K562 (cell line): ENCODE data around the gene SPEG. TPM values are rescaled to one million over a fixed set of nuclear protein-coding genes. Genes with fewer than 3 reads are reported as not detected.

Experiments used
- ATAC-seq: fragments of 200-7000 bp; cut with Tn5 transposase; 3 replicates; pipeline ENCODE4 v1.9.1; 2020; ENCODE audit warnings: moderate library complexity
- BruUV-seq: library from RNA; stranded (reverse); fragments of 400-500 nt; replicated peaks from 2 replicates; lab custom pipeline; 2021; lab: Mats Ljungman, UMichigan
- CTCF ChIA-PET: fragments of 300-600 bp; formaldehyde crosslinking; extraction: SDS; loops from one replicate; lab custom pipeline; 2021; ENCODE audit warnings: low intra/inter-chr PET ratio; lab: Yijun Ruan, JAX
- POLR2A ChIA-PET: fragments of 300-600, 350-650 bp; sonication (Branson Sonifier 250); formaldehyde crosslinking; extraction: SDS; loops from one replicate; lab custom pipeline; 2021; ENCODE audit warnings: antibody characterized with exemption, inconsistent platforms; lab: Yijun Ruan, JAX
- DNase-seq, 4 experiments: peaks; one replicate each; pipeline versions ENCODE4 v3.0.0 to v3.0.0-alpha.2; 2011 to 2018; ENCODE audit warnings: low spot score in 3 of 4, mixed read lengths in 3 of 4; ENCODE audit errors: extremely low read depth in 1 of 4
- FAIRE-seq: peaks from 2 replicates; lab custom pipeline; 2011; peaks lifted over from hg19 to GRCh38; lab: Jason Lieb, UNC
- H2AFZ ChIP-seq: 2 replicates; pipeline ENCODE4 v1.6.0; 2011; ENCODE audit warnings: low read depth, low read length, control low read depth, inconsistent platforms
- H3K27ac ChIP-seq: fragments of 200-600 bp; 3 replicates; pipeline ENCODE4 v1.8.0; 2011; ENCODE audit warnings: low read depth, mild to moderate bottlenecking, control low read depth, inconsistent platforms, low read length, moderate library complexity, mixed read lengths; ENCODE audit errors: extremely low read depth
- H3K27me3 ChIP-seq, 2 experiments: fragments of 300-600 bp in 1 of 2; 2 replicates in 1 of 2; 3 replicates in 1 of 2; pipeline versions ENCODE4 v1.6.0 to v1.8.0; 2011; ENCODE audit warnings: inconsistent platforms in 2 of 2, low read length in 2 of 2, mild to moderate bottlenecking in 1 of 2, mixed read lengths in 1 of 2, moderate library complexity in 1 of 2; ENCODE audit not compliant: control insufficient read depth in 2 of 2, insufficient read depth in 2 of 2
- H3K36me3 ChIP-seq: fragments of 300-600 bp; 3 replicates; pipeline ENCODE4 v1.8.0; 2011; ENCODE audit warnings: mild to moderate bottlenecking, low read length, inconsistent platforms; ENCODE audit not compliant: control insufficient read depth, insufficient read depth
- H3K4me1 ChIP-seq, 2 experiments: fragments of 200-600 bp in 1 of 2; replicated peaks in 1 of 2; 2 replicates in 1 of 2; 3 replicates in 1 of 2; pipeline versions ENCODE4 v1.5.1 to v1.8.0; 2011; ENCODE audit warnings: inconsistent platforms in 2 of 2, low read length in 2 of 2, mild to moderate bottlenecking in 1 of 2, mixed read lengths in 1 of 2, moderate library complexity in 1 of 2; ENCODE audit not compliant: control insufficient read depth in 2 of 2, insufficient read depth in 2 of 2
- H3K4me2 ChIP-seq: 2 replicates; pipeline ENCODE4 v1.6.1; 2011; ENCODE audit warnings: low read length, control low read depth, inconsistent platforms, mixed read lengths; ENCODE audit not compliant: insufficient read depth
- H3K4me3 ChIP-seq: fragments of 200-600 bp; sonication (generic), shearing (Covaris generic); 2 replicates; pipeline ENCODE4 v1.5.1; 2016; ENCODE audit warnings: control low read depth, inconsistent platforms
- H3K79me2 ChIP-seq: fragments of 200-600 bp; 3 replicates; pipeline ENCODE4 v1.8.0; 2011; ENCODE audit warnings: low read length, inconsistent platforms; ENCODE audit not compliant: control insufficient read depth, insufficient read depth
- H3K9ac ChIP-seq, 2 experiments: 2 replicates each; pipeline versions ENCODE4 v1.6.0 to v1.6.1; 2011; ENCODE audit warnings: low read depth in 2 of 2, low read length in 2 of 2, control low read depth in 1 of 2, inconsistent platforms in 1 of 2, mild to moderate bottlenecking in 1 of 2, mixed read lengths in 1 of 2; ENCODE audit not compliant: insufficient read depth in 1 of 2
- H3K9me1 ChIP-seq: one replicate; pipeline ENCODE4 v1.6.0; 2011; ENCODE audit warnings: inconsistent platforms, mild to moderate bottlenecking, low read length, moderate library complexity; ENCODE audit not compliant: control insufficient read depth, insufficient read depth
- H3K9me3 ChIP-seq: replicated peaks from 2 replicates; pipeline ENCODE4 v1.5.1; 2011; ENCODE audit warnings: low read depth, low read length, inconsistent platforms; ENCODE audit not compliant: control insufficient read depth, insufficient read depth
- H4K20me1 ChIP-seq: replicated peaks from 2 replicates; pipeline ENCODE4 v1.6.1; 2011; ENCODE audit warnings: low read length, inconsistent platforms, mixed read lengths; ENCODE audit not compliant: control insufficient read depth, insufficient read depth
- BCL6 ChIP-seq: fragments of 250-450 bp; sonication (Bioruptor Pico); IDR thresholded peaks from 2 replicates; pipeline ENCODE4 v1.4.0; 2020
- CREBBP ChIP-seq: IDR thresholded peaks from one replicate; pipeline ENCODE4 v1.6.1; 2012; ENCODE audit warnings: low read depth, mild to moderate bottlenecking, control low read depth, inconsistent platforms, low read length
- FOXP1 ChIP-seq: sonication (generic); formaldehyde crosslinking; IDR thresholded peaks from 2 replicates; pipeline ENCODE4 v1.8.0; 2022; ENCODE audit warnings: mild to moderate bottlenecking, missing genetic modification reagents
- PYGO2 ChIP-seq: fragments of 450-650 bp; IDR thresholded peaks from 2 replicates; pipeline ENCODE4 v1.6.1; 2016; ENCODE audit warnings: mild to moderate bottlenecking, missing genetic modification characterization, moderate library complexity, missing compliant biosample characterization
- RBM15 ChIP-seq: fragments of 200-400 bp; formaldehyde crosslinking; IDR thresholded peaks from 2 replicates; pipeline ENCODE4 v1.6.1; 2018; ENCODE audit warnings: mild to moderate bottlenecking, low read length, moderate library complexity; ENCODE audit not compliant: insufficient read depth
- RBM34 ChIP-seq: fragments of 200-400 bp; formaldehyde crosslinking; IDR thresholded peaks from 2 replicates; pipeline ENCODE4 v1.6.1; 2018; ENCODE audit warnings: low read length, borderline replicate concordance; ENCODE audit not compliant: insufficient read depth
- RHOXF2B ChIP-seq: fragments of 250-450 bp; sonication (Bioruptor Pico); conservative IDR thresholded peaks from 2 replicates; pipeline ENCODE4 v1.5.1; 2021
- TAF7 ChIP-seq: fragments of 450-650 bp; IDR thresholded peaks from 2 replicates; pipeline ENCODE4 v1.6.1; 2016; ENCODE audit warnings: missing genetic modification characterization, missing compliant biosample characterization
- ZFPM2 ChIP-seq: fragments of 250-450 bp; sonication (Bioruptor Pico); IDR thresholded peaks from 2 replicates; pipeline ENCODE4 v1.5.1; 2022; ENCODE audit warnings: mild to moderate bottlenecking
- ZNF24 ChIP-seq: fragments of 450-650 bp; IDR thresholded peaks from 2 replicates; pipeline ENCODE4 v1.6.1; 2016
- ZNF347 ChIP-seq: fragments of 450-650 bp; formaldehyde crosslinking; IDR thresholded peaks from 2 replicates; pipeline ENCODE4 v1.4.0; 2020; ENCODE audit warnings: low read depth, mild to moderate bottlenecking, moderate library complexity
- ZNF431 ChIP-seq: sonication (generic); formaldehyde crosslinking; IDR thresholded peaks from 2 replicates; pipeline ENCODE4 v1.8.0; 2022; ENCODE audit warnings: mild to moderate bottlenecking, missing genetic modification reagents
- WGBS: fragments of 100-300 bp; shearing (Covaris generic); methylation state at CpG from one replicate; pipeline ENCODE4 v1.1.6; 2016; ENCODE audit warnings: low coverage, mixed read lengths; ENCODE audit not compliant: insufficient coverage; ENCODE audit errors: missing lambda C conversion rate; 5-methylcytosine and 5-hydroxymethylcytosine counted together
- in situ Hi-C: fragments of 300-500 bp; cut with MboI; formaldehyde crosslinking; loops from 4 replicates; pipeline ENCODE4 v1.15.0; 2018; ENCODE audit warnings: inconsistent platforms, mixed read lengths
- intact Hi-C: fragments of 100-400 bp; cut with micrococcal nuclease; formaldehyde crosslinking; loops from 2 replicates; pipeline ENCODE4 v1.14.2; 2022
- polyA plus RNA-seq, 8 experiments: library from polyadenylated mRNA; depleted of rRNA in 4 of 8; stranded (reverse) in 5 of 8; unstranded in 3 of 8; fragments of >200 nt; fragmentation: Nextera tagmentation in 2 of 8; fragmentation: Illumina TruSeq in 1 of 8; extraction: Ambion mirVana in 2 of 8; extraction: Trizol in 1 of 8; gene quantifications; 2 replicates each; pipeline versions ENCODE4 v1.2.1 to v1.2.3, GENCODE V29; 2011 to 2014; ENCODE audit warnings: inconsistent platforms in 1 of 8, missing spikeins in 1 of 8
- total RNA-seq, 7 experiments: library from RNA; depleted of rRNA in 6 of 7; stranded (reverse); fragments of >200 nt in 6 of 7; fragmentation: Illumina TruSeq in 2 of 7; extraction: Trizol in 2 of 7; gene quantifications; 2 replicates each; pipeline versions ENCODE4 v1.2.1 to v1.2.3, GENCODE V29; 2011 to 2021; ENCODE audit warnings: low replicate concordance in 1 of 7

Gene SPEG
- total and polyA plus RNA-seq, 9 of the 15 experiments (the other 6 are each of a cell fraction or from before 2014, with no cell fraction given), result 0.49 to 8.7 (median 3.0) TPM

- TSS peak; percentile 60 for BruUV-seq
- intact Hi-C loops, result no loop called here
- no peaks in the 10 kb centered on the region for H4K20me1 ChIP-seq
- POLR2A ChIA-PET, result interaction anchor here (0.6 kb wide), 1 partner anchor 62 kb away, joined by 5 read pairs; no protein-coding TSS in a partner anchor
- peaks cover 9 to 14% of the 10 kb centered on the region in 2 experiments; a peak in 4 of 5 replicates for H3K4me1 ChIP-seq
- CTCF ChIA-PET, result no interaction called here
- H3K36me3 ChIP-seq, result no peaks in the 10 kb centered on the region
- H3K4me3 ChIP-seq, result no peak overlapping the region
- H3K27me3 ChIP-seq, result no peaks in the 10 kb centered on the region
- no peaks in the 10 kb centered on the region for H3K9me3 ChIP-seq
- TF ChIP-seq ZNF24, result no peak
- TF ChIP-seq RHOXF2B (CRISPR knock-in tag), result no peak
- no peak for TF ChIP-seq BCL6 (CRISPR knock-in tag)
- no peak for TF ChIP-seq RBM15
- TF ChIP-seq, all 486 proteins: peak for 0
- 50% methylated on average over 1 of the region's 7 CpGs for WGBS
- no peak for DNase-seq
- in situ Hi-C loops, result no loop called here
- no peak for FAIRE-seq
- H3K27ac ChIP-seq, result no peak overlapping the region
- peak overlapping the region in 1 of 2 experiments; percentile 71; a peak in 2 of 4 replicates for H3K9ac ChIP-seq
- no peaks in the 10 kb centered on the region for H3K79me2 ChIP-seq
- ATAC-seq, result peak; percentile 23; the same call in 2 of the 3 replicates
- H3K4me2 ChIP-seq, result no peak overlapping the region
- no peak overlapping the region for H2AFZ ChIP-seq
- no peaks in the 10 kb centered on the region for H3K9me1 ChIP-seq
These were observed 8.6 kb upstream of the SPEG start for GRCh38 chr2:219426068-219426443.

GRCh38 chr2:219426534-219427136, 8.0 kb upstream of the SPEG start:
- no peaks in the 10 kb centered on the region for H3K9me3 ChIP-seq
- intact Hi-C loops (no loop called here), in situ Hi-C loops (no loop called here)
- ATAC-seq (no peak), FAIRE-seq (no peak), DNase-seq (no peak)
- no peak overlapping the region for H3K4me3 ChIP-seq
- no peak overlapping the region for H3K4me2 ChIP-seq
- ChIA-PET POLR2A (interaction anchor here (0.9 kb wide), 1 partner anchor 8 kb away, joined by 3 read pairs; no protein-coding TSS in a partner anchor), CTCF (no interaction called here)
- no peak overlapping the region for H3K27ac ChIP-seq
- H2AFZ ChIP-seq, result no peak overlapping the region
- no peak overlapping the region for H3K9ac ChIP-seq
- no peaks in the 10 kb centered on the region for H3K79me2 ChIP-seq
- 60% methylated on average over 4 of the region's 7 CpGs for WGBS
- H3K9me1 ChIP-seq, result no peaks in the 10 kb centered on the region
- H3K36me3 ChIP-seq, result no peaks in the 10 kb centered on the region
- TF ChIP-seq FOXP1, result no peak
- no peak for TF ChIP-seq TAF7
- TF ChIP-seq CREBBP, result no peak
- no peak for TF ChIP-seq ZNF347
- no peak for TF ChIP-seq PYGO2 (tag)
- no peak for TF ChIP-seq ZFPM2
- no peak for TF ChIP-seq RBM34
- no peak for TF ChIP-seq ZNF431 (CRISPR knock-in tag)
- TF ChIP-seq, all 486 proteins: peak for 0
- H3K27me3 ChIP-seq, result no peaks in the 10 kb centered on the region
- H4K20me1 ChIP-seq, result no peaks in the 10 kb centered on the region
- H3K4me1 ChIP-seq, result peaks cover 9 to 11% of the 10 kb centered on the region in 2 experiments; a peak in 4 of 5 replicates
- BruUV-seq, result no TSS peak
